ENCODE data around the gene PLLP. TPM values are rescaled to one million over a fixed set of nuclear protein-coding genes. Genes with fewer than 3 reads are reported as not detected.

The PLLP gene
- total and polyA plus RNA-seq, 2 donors (not counting 1 experiment from before 2014, with no cell fraction given) = 0.15 TPM; not detected in 1

DNA sequence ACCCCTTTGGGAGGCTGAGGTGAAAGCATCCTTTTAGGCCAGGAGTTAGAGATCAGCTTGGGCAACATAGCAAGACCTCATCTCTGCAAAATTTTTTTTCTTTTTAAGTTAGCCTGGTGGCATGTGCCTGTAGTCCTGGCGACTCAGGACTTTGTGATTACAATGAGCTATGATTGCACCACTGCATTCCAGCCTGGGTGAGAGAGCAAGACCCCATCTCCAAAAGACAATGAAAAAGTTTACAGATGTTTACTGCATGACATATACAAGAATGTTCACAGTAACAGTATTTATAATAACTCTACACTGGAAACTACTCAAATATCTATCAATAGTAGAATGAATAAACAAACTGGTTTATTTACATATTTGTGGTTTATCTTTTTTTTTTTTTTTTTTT lies 41.0 kb upstream of the PLLP start:
- WGBS (ENCODE audit: insufficient coverage) = no CpG with 5 or more reads among the region's 1 CpG
- ChIA-PET POLR2A (no interaction called here), CTCF (no interaction called here)
- H3K27me3 Mint-ChIP-seq = no peaks in the 10 kb centered on the region
- H3K4me1 Mint-ChIP-seq = peaks cover 11% of the 10 kb centered on the region
- ATAC-seq (ENCODE audit: low read depth) = no peak
- Histone ChIP-seq H2AFZ (ENCODE audit: insufficient read depth, low read depth, low read length, poor library complexity, severe bottlenecking) (no peak overlapping the region), H3K79me2 (ENCODE audit: control insufficient read depth, insufficient read depth, low read length) (no peaks in the 10 kb centered on the region), H3K4me2 (replicated peaks; ENCODE audit: low read depth, low read length, poor library complexity, severe bottlenecking) (no peak overlapping the region), H4K20me1 (ENCODE audit: control insufficient read depth, insufficient read depth, low read length, poor library complexity, severe bottlenecking) (no peaks in the 10 kb centered on the region), H3K4me3 (ENCODE audit: control extremely low read depth in 1 of 5, extremely low read depth in 1 of 5, insufficient read depth in 1 of 5, low read depth in 2 of 5, low read length in 4 of 5) (no peak overlapping the region), H3K27ac (ENCODE audit: low read length in 2 of 2) (peak overlapping the region; percentile 3 to 59), H3K9me3 (ENCODE audit: control extremely low read depth in 1 of 3, control insufficient read depth in 2 of 3, insufficient read depth in 1 of 3, low read length in 2 of 3) (peaks cover 0 to 4% (median 3%) of the 10 kb centered on the region in 3 donors), H3K4me1 (ENCODE audit: control insufficient read depth in 2 of 2, insufficient read depth in 2 of 2, low read length in 2 of 2) (peaks cover 7 to 8% of the 10 kb centered on the region in 2 donors), H3K27me3 (replicated peaks in 1 of 4; ENCODE audit: control extremely low read depth in 1 of 4, control insufficient read depth in 3 of 4, insufficient read depth in 4 of 4, low read length in 3 of 4) (no peaks in the 10 kb centered on the region), H3K36me3 (replicated peaks in 1 of 2; ENCODE audit: control extremely low read depth in 1 of 2, control insufficient read depth in 1 of 2, extremely low read depth in 1 of 2, insufficient read depth in 2 of 2, low read length in 1 of 2) (no peaks in the 10 kb centered on the region), H3K9ac (ENCODE audit: low read length) (no peak overlapping the region)
- intact Hi-C loops (cut with micrococcal nuclease) = no loop called here
- H3K27ac Mint-ChIP-seq = peak overlapping the region; percentile 79
- H3K9me3 Mint-ChIP-seq (ENCODE audit: insufficient read depth) = no peaks in the 10 kb centered on the region
- H3K4me3 Mint-ChIP-seq = no peak overlapping the region
- DNase-seq = no peak
- TF ChIP-seq, protein P1, sequence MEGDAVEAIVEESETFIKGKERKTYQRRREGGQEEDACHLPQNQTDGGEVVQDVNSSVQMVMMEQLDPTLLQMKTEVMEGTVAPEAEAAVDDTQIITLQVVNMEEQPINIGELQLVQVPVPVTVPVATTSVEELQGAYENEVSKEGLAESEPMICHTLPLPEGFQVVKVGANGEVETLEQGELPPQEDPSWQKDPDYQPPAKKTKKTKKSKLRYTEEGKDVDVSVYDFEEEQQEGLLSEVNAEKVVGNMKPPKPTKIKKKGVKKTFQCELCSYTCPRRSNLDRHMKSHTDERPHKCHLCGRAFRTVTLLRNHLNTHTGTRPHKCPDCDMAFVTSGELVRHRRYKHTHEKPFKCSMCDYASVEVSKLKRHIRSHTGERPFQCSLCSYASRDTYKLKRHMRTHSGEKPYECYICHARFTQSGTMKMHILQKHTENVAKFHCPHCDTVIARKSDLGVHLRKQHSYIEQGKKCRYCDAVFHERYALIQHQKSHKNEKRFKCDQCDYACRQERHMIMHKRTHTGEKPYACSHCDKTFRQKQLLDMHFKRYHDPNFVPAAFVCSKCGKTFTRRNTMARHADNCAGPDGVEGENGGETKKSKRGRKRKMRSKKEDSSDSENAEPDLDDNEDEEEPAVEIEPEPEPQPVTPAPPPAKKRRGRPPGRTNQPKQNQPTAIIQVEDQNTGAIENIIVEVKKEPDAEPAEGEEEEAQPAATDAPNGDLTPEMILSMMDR (IDR thresholded peaks at IDR 0.05) = no peak
- no peak for TF ChIP-seq EZH2 (IDR thresholded peaks at IDR 0.05; ENCODE audit: borderline replicate concordance, insufficient read depth, low read depth, low read length, poor library complexity, severe bottlenecking)

DNA sequence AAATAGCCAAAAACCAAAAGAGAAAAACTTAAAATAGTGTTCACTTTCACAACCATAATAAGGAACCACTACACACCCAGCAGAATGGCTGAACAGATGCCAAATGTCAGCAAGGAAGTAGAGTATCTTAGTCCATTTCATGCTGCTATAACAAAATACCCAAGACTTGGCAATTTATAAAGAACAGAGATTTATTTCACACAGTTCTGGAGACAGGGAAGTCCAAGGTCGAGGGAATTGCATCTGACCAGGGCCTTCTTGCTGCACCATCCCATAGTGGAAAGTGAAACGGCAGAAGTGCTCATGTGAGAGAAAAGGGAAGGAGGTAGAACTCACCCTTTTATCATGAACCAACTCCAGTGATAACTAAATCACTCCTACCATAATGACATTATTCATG lies 40.3 kb upstream of the PLLP start:
- H3K36me3 ChIP-seq (replicated peaks in 1 of 2; ENCODE audit: control extremely low read depth in 1 of 2, control insufficient read depth in 1 of 2, extremely low read depth in 1 of 2, insufficient read depth in 2 of 2, low read length in 1 of 2) = no peaks in the 10 kb centered on the region
- Mint-ChIP-seq H3K4me3 (no peak overlapping the region), H3K9me3 (ENCODE audit: insufficient read depth) (no peaks in the 10 kb centered on the region), H3K4me1 (peaks cover 11% of the 10 kb centered on the region), H3K27me3 (no peaks in the 10 kb centered on the region), H3K27ac (peak overlapping the region; percentile 79)
- H3K4me1 ChIP-seq (ENCODE audit: control insufficient read depth in 2 of 2, insufficient read depth in 2 of 2, low read length in 2 of 2) = peaks cover 7 to 8% of the 10 kb centered on the region in 2 donors
- ChIA-PET POLR2A (no interaction called here), CTCF (no interaction called here)
- WGBS (ENCODE audit: insufficient coverage) = no CpG with 5 or more reads among the region's 2 CpGs
- H3K79me2 ChIP-seq (ENCODE audit: control insufficient read depth, insufficient read depth, low read length) = no peaks in the 10 kb centered on the region
- peak; percentile 37 for DNase-seq
- H4K20me1 ChIP-seq (ENCODE audit: control insufficient read depth, insufficient read depth, low read length, poor library complexity, severe bottlenecking) = no peaks in the 10 kb centered on the region
- TF ChIP-seq EZH2 (IDR thresholded peaks at IDR 0.05; ENCODE audit: borderline replicate concordance, insufficient read depth, low read depth, low read length, poor library complexity, severe bottlenecking) = no peak
- TF ChIP-seq, protein P1 (IDR thresholded peaks at IDR 0.05) = no peak
- H2AFZ ChIP-seq (ENCODE audit: insufficient read depth, low read depth, low read length, poor library complexity, severe bottlenecking) = peak overlapping the region; percentile 35
- no peak overlapping the region for H3K4me2 ChIP-seq (replicated peaks; ENCODE audit: low read depth, low read length, poor library complexity, severe bottlenecking)
- H3K27me3 ChIP-seq (replicated peaks in 1 of 4; ENCODE audit: control extremely low read depth in 1 of 4, control insufficient read depth in 3 of 4, insufficient read depth in 4 of 4, low read length in 3 of 4) = no peaks in the 10 kb centered on the region
- ATAC-seq (ENCODE audit: low read depth) = peak; percentile 24
- peak overlapping the region; percentile 11 to 59 for H3K27ac ChIP-seq (ENCODE audit: low read length in 2 of 2)
- peaks cover 0 to 4% (median 3%) of the 10 kb centered on the region in 3 donors for H3K9me3 ChIP-seq (ENCODE audit: control extremely low read depth in 1 of 3, control insufficient read depth in 2 of 3, insufficient read depth in 1 of 3, low read length in 2 of 3)
- no peak overlapping the region for H3K4me3 ChIP-seq (ENCODE audit: control extremely low read depth in 1 of 5, extremely low read depth in 1 of 5, insufficient read depth in 1 of 5, low read depth in 2 of 5, low read length in 4 of 5)
- no peak overlapping the region for H3K9ac ChIP-seq (ENCODE audit: low read length)
- intact Hi-C loops (cut with micrococcal nuclease) = no loop called here
